HEK293T (cell line): Measurements from ENCODE around the gene SBNO2.

Experiments
- CTBP1 ChIP-seq: fragments of 450-650 bp; IDR thresholded peaks from 2 replicates; pipeline ENCODE4 v1.6.1; 2016; ENCODE audit warnings: borderline replicate concordance
- ELF4 ChIP-seq: fragments of 450-650 bp; IDR thresholded peaks from 2 replicates; pipeline ENCODE4 v1.6.1; 2017; ENCODE audit warnings: antibody characterized with exemption
- FOXA1 ChIP-seq: fragments of 450-650 bp; IDR thresholded peaks from 2 replicates; pipeline ENCODE4 v1.6.1; 2016; ENCODE audit warnings: mild to moderate bottlenecking
- HDGF ChIP-seq: fragments of 450-650 bp; IDR thresholded peaks from 2 replicates; pipeline ENCODE4 v1.6.1; 2017; ENCODE audit warnings: antibody characterized with exemption, borderline replicate concordance
- L3MBTL2 ChIP-seq: fragments of 450-650 bp; conservative IDR thresholded peaks from 2 replicates; pipeline ENCODE4 v1.6.1; 2016; ENCODE audit warnings: mild to moderate bottlenecking
- SP1 ChIP-seq: fragments of 450-650 bp; IDR thresholded peaks from 2 replicates; pipeline ENCODE4 v1.6.1; 2017
- TARDBP ChIP-seq: fragments of 450-650 bp; IDR thresholded peaks from 2 replicates; pipeline ENCODE4 v1.6.1; 2016
- ZNF384 ChIP-seq: fragments of 450-650 bp; IDR thresholded peaks from 2 replicates; pipeline ENCODE4 v1.6.1; 2016

GRCh38 chr19:1146858-1147780 is 26.9 kb downstream of the SBNO2 start:
- TF ChIP-seq TARDBP (no peak), CTBP1 (no peak), FOXA1 (no peak), HDGF (no peak), ELF4 (no peak), ZNF384 (no peak), SP1 (no peak), L3MBTL2 (no peak)
